ENCODE results near the gene ADARB2. TPM values are rescaled to one million over a fixed set of nuclear protein-coding genes. Genes with fewer than 3 reads are reported as not detected.

Gene ADARB2
- total and polyA plus RNA-seq, 7 donors: 0.05 to 0.39 (median 0.15) TPM; not detected in 2

GRCh38 chr10:1527951-1528350 lies 209.4 kb downstream of the ADARB2 start:
- H3K27ac ChIP-seq: no peak overlapping the region
- ATAC-seq (no peak), DNase-seq (peak in 1 of 2 donors; percentile 27)
- H3K36me3 ChIP-seq (ENCODE audit: insufficient read depth in 1 of 2, low read depth in 1 of 2): no peaks in the 10 kb centered on the region
- WGBS, 3 donors: 81 to 83% (median 81%) methylated on average over 15 of the region's 15 CpGs
- H3K9me3 ChIP-seq: no peaks in the 10 kb centered on the region
- TF ChIP-seq CTCF (IDR thresholded peaks at IDR 0.05): no peak
- H3K4me1 ChIP-seq: no peaks in the 10 kb centered on the region
- intact Hi-C loops (cut with DNase I): no loop called here
- peaks cover 0 to 6% (median 4%) of the 10 kb centered on the region in 3 donors for H3K27me3 ChIP-seq (ENCODE audit: insufficient read depth in 3 of 3, low read length in 2 of 3)
- H3K4me3 ChIP-seq: no peak overlapping the region

- Histone ChIP-seq H3K4me3 (no peak overlapping the region), H3K36me3 (ENCODE audit: insufficient read depth in 1 of 2, low read depth in 1 of 2) (no peaks in the 10 kb centered on the region), H3K4me1 (no peaks in the 10 kb centered on the region), H3K9me3 (no peaks in the 10 kb centered on the region), H3K27ac (no peak overlapping the region), H3K27me3 (ENCODE audit: insufficient read depth in 3 of 3, low read length in 2 of 3) (peaks cover 0 to 6% (median 4%) of the 10 kb centered on the region in 3 donors)
- peak in 1 of 2 donors; percentile 17 for DNase-seq
- 43 to 45% (median 45%) methylated on average over 18 of the region's 18 CpGs for WGBS, 3 donors
- no peak for TF ChIP-seq CTCF (IDR thresholded peaks at IDR 0.05)
- intact Hi-C loops (cut with DNase I): no loop called here
- ATAC-seq: no peak
Observed at GRCh38 chr10:1526436-1527055, 210.8 kb downstream of the ADARB2 start.

- no peak for TF ChIP-seq CTCF (IDR thresholded peaks at IDR 0.05)
- H3K36me3 ChIP-seq (ENCODE audit: insufficient read depth in 1 of 2, low read depth in 1 of 2): no peaks in the 10 kb centered on the region
- peak in 1 of 2 donors; percentile 14 for DNase-seq
- H3K4me1 ChIP-seq: no peaks in the 10 kb centered on the region
- WGBS, 3 donors: 90 to 92% (median 91%) methylated on average over 32 of the region's 32 CpGs
- H3K27me3 ChIP-seq (ENCODE audit: insufficient read depth in 3 of 3, low read length in 2 of 3): peaks cover 0 to 6% (median 4%) of the 10 kb centered on the region in 3 donors
- intact Hi-C loops (cut with DNase I): no loop called here
- no peak for ATAC-seq
- H3K9me3 ChIP-seq: no peaks in the 10 kb centered on the region
- H3K4me3 ChIP-seq: no peak overlapping the region
- H3K27ac ChIP-seq: no peak overlapping the region
Observed at GRCh38 chr10:1525354-1526162, 211.8 kb downstream of the ADARB2 start.

- H3K27me3 ChIP-seq (ENCODE audit: insufficient read depth in 3 of 3, low read length in 2 of 3): peaks cover 0 to 6% (median 4%) of the 10 kb centered on the region in 3 donors
- DNase-seq (peak in 1 of 2 donors; percentile 14), ATAC-seq (no peak)
- 72 to 76% (median 76%) methylated on average over 7 of the region's 7 CpGs for WGBS, 3 donors
- no peaks in the 10 kb centered on the region for H3K4me1 ChIP-seq
- no peak for TF ChIP-seq CTCF (IDR thresholded peaks at IDR 0.05)
- H3K36me3 ChIP-seq (ENCODE audit: insufficient read depth in 1 of 2, low read depth in 1 of 2): no peaks in the 10 kb centered on the region
- no peak overlapping the region for H3K4me3 ChIP-seq
- intact Hi-C loops (cut with DNase I): no loop called here
- H3K27ac ChIP-seq: no peak overlapping the region
- H3K9me3 ChIP-seq: no peaks in the 10 kb centered on the region
Observed at GRCh38 chr10:1524540-1524939, 212.8 kb downstream of the ADARB2 start.
